GM19438 (cell line): ENCODE data around the gene BHMT2.
A peak's percentile ranks its signal among the peaks of the same experiment; 100 is the strongest.

ENCODE experiments used
- ATAC-seq: cut with Tn5 transposase; IDR thresholded peaks from one replicate; pipeline ENCODE4 v1.9.1; 2021; ENCODE audit warnings: low read depth; ENCODE audit not compliant: unreplicated experiment

Gene BHMT2

DNA sequence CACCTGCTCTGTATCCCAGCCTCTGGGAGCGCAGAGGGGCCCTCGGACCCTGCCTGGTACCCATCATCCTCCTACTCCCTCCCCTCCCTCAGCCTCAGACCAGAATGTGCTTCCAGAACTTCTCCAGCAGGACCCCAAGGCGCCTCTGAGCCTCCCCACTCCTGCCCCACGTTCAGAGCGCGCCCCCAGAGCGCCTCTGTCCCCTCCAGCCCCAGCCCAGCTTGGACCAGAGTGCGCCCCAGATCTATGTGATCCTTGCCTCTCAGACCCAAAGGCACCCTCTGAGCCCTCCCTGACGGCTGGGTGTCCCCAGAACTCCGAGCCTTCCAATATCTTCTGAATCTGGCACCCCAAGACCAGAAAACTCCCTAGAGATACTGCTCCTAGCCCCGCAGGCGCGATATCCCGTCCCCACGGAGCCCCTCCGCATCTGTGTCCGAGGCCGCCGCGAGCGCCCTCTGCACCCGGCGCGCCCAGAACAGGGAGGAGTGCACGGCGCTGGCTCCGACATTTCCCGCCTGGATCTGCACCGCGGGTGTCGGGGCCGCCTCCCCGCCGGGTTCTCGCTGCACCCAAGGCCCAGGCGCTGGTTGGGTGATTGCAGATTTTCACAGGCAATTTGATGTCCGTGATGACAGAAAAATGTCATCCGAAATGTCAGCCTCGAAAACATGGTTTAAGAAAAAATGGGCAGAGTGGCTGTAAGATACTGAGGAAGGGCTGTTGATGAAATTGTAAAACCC is 42.6 kb downstream of the BHMT2 start:
- no peak for ATAC-seq

GRCh38 chr5:79112703-79113058 is 43.1 kb downstream of the BHMT2 start:
- no peak for ATAC-seq

- no peak for ATAC-seq
Measured at GRCh38 chr5:79119486-79119885, 49.9 kb downstream of the BHMT2 start.

GRCh38 chr5:79120221-79120620 is 50.7 kb downstream of the BHMT2 start:
- ATAC-seq = no peak

GRCh38 chr5:79122973-79123372 is 53.4 kb downstream of the BHMT2 start:
- no peak for ATAC-seq

GRCh38 chr5:79124607-79125006 is 55.0 kb downstream of the BHMT2 start:
- ATAC-seq = no peak

GRCh38 chr5:79130781-79131180 is 61.2 kb downstream of the BHMT2 start:
- no peak for ATAC-seq

DNA sequence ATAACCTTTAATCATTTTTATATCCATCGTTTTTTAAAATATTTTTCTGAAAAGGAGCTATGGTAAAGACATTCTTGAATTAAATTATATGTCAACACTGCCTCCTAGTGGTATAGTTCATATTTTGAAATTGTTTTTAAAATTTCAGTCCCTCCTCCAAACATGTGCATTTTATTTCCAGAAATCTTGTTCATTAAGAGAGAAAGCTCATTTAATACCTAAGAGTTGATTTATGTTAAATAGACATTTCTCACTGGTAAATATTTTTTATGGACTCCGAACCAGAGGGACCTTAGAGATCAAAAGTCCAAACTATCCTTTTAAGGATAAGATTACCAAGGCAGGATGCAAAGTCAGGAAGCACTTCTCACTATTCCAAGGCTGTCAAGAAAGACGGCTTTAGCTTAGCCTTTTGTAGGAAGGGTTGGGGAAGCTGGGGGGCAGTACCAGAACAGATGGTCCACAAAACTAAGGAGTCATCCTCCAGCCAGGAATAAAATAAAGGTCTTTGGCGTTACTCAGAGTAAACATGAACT is 63.6 kb downstream of the BHMT2 start:
- ATAC-seq = no peak

DNA sequence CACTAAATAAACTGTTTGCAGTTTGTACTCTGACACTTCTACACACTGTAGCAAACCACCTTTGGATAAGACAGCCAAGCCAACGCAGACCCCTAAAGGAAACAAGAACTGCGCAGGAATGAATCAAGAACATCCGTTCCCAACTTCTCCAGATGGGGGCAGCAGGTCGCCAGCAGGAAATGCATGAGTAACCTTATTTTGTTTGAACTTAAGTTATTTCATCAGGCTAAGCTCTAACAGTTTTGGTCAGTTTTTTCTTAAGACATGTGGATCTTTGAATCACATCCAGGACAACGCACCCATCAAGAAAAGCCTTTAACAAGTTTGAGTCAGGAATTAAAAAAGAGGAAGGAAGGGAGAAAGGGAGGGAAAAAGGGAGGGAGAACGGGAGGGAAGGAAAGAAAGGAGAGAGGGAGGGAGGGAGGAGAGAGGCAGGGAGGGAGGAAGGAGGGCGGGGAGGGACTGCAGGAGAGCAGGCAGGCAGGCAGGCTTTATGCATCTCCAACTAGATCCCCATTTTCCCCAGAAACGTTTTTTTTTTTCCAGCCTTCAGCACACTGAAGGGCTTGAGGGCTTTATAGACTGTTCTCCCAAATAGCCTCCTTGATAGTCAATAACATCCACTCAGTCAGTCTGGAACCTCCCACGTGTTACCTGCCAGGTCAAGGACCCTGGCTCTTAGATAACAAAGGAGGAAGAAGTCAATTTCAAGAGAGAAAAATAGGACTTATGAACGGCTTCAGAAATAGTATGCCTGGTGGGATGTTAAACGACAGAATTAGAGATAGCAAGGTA is 64.3 kb downstream of the BHMT2 start:
- ATAC-seq = no peak

- peak; percentile 72 for ATAC-seq
Measured at GRCh38 chr5:79135790-79136553, 66.4 kb downstream of the BHMT2 start.

GRCh38 chr5:79136618-79137017 is 67.1 kb downstream of the BHMT2 start:
- ATAC-seq = no peak
